ENCODE data around the gene HSPE1.
"Not testable (repeated sequence)": the region's sequence is repeated elsewhere in the genome, so short reads cannot be mapped to it uniquely, and the experiment has no call there.

Gene HSPE1

DNA sequence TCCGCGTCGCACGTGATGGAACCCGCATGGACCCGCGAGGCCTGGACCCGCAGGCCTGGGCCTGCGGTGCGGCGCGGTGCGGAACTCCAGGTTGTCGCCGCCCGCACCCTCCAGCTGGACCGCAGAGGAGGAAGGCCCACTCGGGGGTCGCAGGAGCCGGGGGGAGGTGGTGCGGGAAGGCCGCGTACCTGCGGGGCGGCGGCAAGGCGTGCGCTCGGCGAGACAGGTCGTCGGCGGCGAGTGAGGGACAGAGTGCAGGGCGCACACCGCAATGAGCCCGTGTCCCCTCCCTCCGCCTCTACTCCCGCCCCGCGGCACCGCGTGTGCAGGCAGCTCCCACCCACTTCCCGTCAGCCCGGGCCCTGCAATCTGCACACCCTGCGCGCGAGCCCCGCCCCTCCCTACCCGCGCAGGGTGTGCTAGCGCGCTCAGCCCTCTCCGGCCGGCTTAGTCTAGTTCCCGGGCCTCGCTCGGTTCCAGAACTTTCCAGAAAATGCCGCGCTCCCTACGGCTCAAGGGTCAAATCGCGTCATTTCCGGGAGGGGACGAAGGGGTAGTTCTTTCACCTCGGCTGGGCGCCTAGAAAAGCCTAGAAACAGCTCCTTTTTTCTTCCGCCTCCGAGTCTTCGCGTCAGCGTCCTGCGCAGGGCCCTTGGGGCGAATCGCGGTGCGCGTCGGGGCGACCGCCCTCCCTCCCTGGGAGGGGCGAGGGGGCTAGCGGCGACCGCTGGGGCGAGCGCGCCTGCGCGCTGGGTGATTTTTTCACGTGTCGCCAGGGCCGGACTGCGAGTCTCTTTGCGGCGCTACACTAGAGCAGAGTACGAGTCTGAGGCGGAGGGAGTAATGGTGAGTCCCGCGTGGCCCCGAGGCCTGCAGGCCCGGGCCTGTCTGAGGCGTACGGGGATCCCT is at the start of gene HSPE1, which contains the start of gene HSPD1:
Gene HSPE1, plus strand, starts transcription at position 786 of the 909 bp plus-strand sequence. Its CDS starts 58 bp downstream, at position 844.
Gene HSPD1, minus strand, starts transcription at position 247 of the 909 bp plus-strand sequence. CDS start 992 bp downstream, outside the sequence.
- peak; percentile 95 to 100 (median 98) for DNase-seq
- intact Hi-C loops (cut with DNase I) = loop anchor here (1.0 to 10.0 kb wide), 4 partner anchors 17 to 205 kb away; partner anchors contain the start of genes COQ10B, MARS2, MOB4 and SF3B1

DNA sequence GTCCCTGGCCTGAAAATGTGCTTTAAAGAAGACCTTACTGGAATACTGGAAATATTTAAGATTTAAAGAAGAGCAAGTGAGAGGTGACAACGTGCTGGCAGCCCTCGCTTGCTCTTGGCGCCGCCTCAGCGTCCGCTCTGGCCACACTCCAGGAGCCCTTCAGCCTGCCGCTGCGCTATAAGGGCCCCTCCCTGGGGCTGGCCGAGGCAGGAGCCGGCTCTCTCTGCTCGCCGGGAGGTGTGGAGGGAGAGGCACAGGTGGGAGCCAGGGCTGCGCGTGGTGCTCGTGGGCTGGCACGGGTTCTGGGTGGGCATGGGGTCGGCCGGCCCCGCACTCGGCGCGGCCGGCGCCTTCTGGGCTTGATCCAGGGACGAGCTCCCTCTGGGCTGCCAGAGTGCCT is 49.7 kb upstream of the HSPE1 start:
- intact Hi-C loops (cut with DNase I) = loop anchor here (5.0 kb wide), 1 partner anchor 257 kb away; the partner anchor contains the start of gene MARS2
- DNase-seq = peak in 1 of 42 donors; percentile 10

DNA sequence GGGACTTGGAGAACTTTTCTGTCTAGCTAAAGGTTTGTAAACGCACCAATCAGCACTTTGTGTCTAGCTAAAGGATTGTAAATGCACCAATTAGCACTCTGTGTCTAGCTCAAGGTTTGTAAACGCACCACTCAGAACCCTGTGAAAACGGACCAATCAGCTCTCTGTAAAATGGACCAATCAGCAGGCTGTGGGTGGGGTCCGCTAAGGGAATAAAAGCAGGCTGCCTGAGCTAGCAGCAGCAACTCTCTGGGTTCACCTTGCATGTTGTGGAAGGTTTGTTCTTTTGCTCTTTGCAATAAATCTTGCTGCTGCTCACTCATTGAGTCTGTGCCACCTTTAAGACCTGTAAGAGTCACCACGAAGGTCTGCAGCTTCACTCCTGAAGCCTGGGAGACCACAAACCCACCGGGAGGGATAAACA is 49.2 kb upstream of the HSPE1 start:
- intact Hi-C loops (cut with DNase I) = loop anchor here (5.0 kb wide), 1 partner anchor 256 kb away; the partner anchor contains the start of gene MARS2
- DNase-seq = not testable (repeated sequence)

DNA sequence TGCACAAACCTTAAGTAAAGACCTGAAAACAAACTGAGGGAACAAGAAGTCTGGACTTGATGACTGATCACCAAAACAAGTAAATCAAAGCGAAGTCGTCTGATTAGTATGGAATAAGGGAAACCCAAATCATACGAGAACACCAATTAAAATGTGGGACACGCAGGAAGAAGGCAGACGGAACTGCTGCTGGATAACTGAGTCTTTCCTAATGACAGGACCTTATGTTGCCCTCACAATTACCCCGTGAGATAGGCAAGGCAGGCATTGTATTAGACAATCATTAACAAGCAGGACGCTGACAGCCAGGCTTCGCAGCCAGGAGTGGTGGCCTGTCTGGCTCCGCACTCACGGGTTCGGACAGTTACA is 47.4 kb upstream of the HSPE1 start:
- intact Hi-C loops (cut with DNase I) = loop anchor here (1.0 to 5.0 kb wide), 2 partner anchors 47 to 255 kb away; partner anchors contain the start of genes HSPD1 and MARS2
- DNase-seq = no peak

GRCh38 chr2:197453123-197453913 is 46.9 kb upstream of the HSPE1 start, which contains the start of gene COQ10B:
Gene COQ10B, plus strand, starts transcription at chr2:197453552. Its CDS starts 9 bp downstream, at chr2:197453561.
- intact Hi-C loops (cut with DNase I) = loop anchor here (1.0 to 5.0 kb wide), 2 partner anchors 46 to 254 kb away; partner anchors contain the start of genes HSPD1 and MARS2
- DNase-seq = peak; percentile 98 to 100 (median 100)

DNA sequence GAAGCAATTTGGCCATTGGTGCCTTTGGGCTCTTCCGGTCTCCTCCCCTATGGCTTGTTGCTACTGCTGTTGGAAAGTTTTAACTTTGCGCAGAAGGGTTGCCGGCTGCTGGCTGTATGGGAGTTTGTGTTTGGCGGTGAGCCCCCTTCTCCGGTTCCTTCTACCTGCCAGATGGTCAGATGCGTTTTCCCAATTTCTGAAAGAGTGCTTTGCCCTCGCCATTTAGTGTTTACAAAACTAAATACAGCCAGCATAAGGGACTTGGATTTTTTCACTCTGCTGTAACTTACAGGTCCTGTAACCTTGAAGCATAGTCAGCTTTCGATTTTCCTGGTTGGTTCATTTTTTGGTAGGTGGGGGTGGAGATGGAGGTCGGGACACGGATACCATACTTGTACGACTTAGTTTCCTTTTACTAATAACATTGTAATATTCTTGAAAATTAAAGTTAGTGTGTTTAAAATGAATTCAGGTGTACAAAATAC is 46.2 kb upstream of the HSPE1 start:
- peak in 2 of 42 donors; percentile 57 to 58 for DNase-seq

DNA sequence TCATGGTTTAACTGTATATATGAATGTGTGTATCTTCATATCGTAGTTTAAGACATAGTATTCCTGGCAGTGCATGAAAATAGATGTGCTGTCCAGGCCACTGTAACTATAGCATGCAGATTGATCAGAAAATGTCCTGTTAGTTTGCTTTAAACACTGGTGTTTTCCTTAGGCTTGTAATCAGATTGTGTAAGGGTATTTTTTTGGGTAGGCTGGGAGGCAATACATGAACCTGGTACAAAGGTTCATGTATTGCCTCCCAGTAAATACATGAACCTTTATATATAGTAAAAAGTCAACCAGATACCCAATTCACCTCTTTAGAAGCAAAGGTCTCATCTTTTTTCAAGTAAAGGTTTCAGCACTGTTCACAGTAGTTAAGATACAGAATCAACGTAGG is 45.3 kb upstream of the HSPE1 start:
- no peak for DNase-seq
- intact Hi-C loops (cut with DNase I) = loop anchor here (5.0 kb wide), 1 partner anchor 252 kb away; the partner anchor contains the start of gene MARS2

More for the DNA sequence above, 46.2 kb upstream of the HSPE1 start:
- intact Hi-C loops (cut with DNase I) = loop anchor here (1.0 to 5.0 kb wide), 2 partner anchors 45 to 253 kb away; partner anchors contain the start of genes HSPD1 and MARS2

DNA sequence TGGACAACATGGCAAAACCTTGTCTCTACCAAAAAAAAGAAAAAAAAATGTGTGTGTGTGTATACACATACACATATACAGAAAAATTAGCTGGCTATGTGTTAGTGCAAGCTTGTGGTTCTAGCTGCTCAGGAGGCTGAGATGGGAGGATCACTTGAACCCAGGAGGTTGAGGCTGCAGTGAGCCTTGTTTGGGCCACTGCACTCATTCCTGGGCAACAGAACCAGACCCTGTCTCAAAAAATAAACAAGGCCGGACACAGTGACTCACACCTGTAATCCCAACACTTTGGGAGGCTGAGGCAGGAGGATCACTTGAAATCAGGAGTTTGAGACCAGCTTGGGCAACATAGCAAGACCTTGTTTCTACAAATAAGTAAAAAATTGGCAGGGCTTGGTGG is 44.8 kb upstream of the HSPE1 start:
- no peak for DNase-seq
- intact Hi-C loops (cut with DNase I) = no loop called here

GRCh38 chr2:197460649-197461048 is 39.5 kb upstream of the HSPE1 start:
- intact Hi-C loops (cut with DNase I) = no loop called here
- no peak for DNase-seq

DNA sequence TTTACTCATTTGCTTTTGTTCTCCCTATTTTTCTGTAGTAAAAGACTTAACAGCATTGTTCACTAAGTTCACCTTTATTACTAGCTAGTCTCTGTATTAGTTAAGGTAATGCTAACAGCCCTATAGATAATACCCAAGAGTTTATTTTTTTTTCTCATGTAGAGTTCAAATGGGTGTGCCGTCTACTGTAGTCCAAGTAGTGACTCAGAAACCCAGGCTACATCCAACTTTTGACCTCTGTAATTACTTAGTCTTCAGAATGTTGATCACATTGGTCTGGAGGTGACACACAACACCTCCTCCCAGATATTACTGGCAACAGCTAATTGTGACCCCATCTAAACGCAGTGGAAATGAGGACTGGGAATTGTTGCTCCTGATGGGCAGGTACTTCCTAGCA is 39.1 kb upstream of the HSPE1 start:
- no peak for DNase-seq
- intact Hi-C loops (cut with DNase I) = no loop called here

- intact Hi-C loops (cut with DNase I) = no loop called here
- peak in 1 of 42 donors; percentile 6 for DNase-seq
Observed at GRCh38 chr2:197464175-197464574, 36.0 kb upstream of the HSPE1 start.

DNA sequence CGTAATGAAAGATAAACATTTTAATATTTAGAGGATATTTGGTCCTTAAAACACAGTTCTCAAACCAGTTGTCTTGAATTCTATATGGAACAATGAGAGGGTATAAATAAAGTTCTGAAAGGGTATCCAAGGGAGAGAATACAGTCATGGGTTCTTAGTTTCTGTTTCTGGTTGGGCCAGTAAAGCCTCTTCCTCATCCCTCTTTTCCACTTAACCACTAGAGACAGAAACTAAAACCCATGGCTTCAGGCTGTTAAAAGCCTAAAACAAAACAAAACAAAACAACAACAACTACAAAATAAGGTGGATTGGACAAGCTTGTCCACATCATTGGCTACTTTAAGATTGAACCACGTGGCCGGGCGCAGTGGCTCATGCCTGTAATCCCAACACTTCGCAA is 28.0 kb upstream of the HSPE1 start:
- DNase-seq = no peak
- intact Hi-C loops (cut with DNase I) = no loop called here

DNA sequence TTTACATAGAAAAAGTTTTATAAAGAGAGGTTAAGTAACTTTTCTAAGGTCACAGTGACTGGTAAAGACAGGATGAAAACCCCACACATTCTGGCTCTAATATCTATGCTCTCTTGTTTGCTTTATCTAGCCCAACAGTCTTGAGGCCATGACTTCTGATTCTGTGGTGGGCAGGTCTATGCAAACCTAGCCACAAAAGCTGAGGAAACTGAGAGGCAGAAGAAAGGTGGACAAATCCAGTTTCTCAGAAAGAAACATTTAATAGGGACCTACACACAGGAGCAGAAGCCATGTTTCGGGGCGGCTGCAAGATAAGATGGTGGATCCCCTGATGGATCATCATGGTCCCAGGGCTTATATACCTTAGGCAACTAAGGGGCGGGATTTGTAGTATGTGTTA is 22.4 kb upstream of the HSPE1 start:
- intact Hi-C loops (cut with DNase I) = no loop called here
- no peak for DNase-seq

- intact Hi-C loops (cut with DNase I) = no loop called here
- no peak for DNase-seq
Observed at GRCh38 chr2:197480165-197481036, 19.8 kb upstream of the HSPE1 start.

DNA sequence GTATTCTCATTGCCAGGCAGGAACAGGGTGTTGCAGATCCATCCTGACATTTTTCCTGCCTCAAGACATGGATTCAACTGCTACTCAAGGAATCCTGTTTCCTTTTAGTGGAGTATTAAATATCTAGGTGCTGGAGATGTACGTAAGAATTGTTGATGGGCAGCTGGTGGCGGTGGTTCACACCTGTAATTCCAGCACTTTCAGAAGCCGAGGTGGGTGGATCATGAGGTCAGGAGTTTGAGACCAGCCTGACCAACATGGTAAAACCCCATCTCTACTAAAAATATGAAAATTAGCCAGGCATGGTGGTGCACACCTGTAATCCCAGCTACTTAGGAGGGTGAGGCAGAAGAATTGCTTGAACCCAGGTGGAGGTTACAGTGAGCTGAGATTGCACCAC is 15.9 kb upstream of the HSPE1 start:
- DNase-seq; intact Hi-C loops (cut with DNase I): not testable (repeated sequence)

DNA sequence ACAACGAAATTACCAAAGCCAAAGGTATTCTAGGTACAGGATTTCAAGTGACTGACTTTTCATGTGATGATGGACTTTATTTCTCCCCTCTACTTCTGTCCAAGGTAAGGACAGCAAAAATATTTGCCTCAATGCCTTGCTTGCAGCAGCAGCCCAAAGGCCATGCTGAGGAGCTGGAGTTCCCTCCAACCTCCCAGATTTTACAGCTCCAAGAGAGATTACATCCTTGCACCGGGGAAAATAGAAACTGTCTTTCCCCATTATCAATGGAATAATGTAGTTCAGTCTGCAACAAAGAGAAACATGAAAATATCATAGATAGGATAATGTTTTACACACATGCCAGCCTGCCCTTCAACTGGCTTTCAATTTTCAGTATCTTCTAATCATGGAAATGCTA is 14.0 kb upstream of the HSPE1 start:
- DNase-seq = no peak
- intact Hi-C loops (cut with DNase I) = no loop called here

GRCh38 chr2:197487385-197487784 is 12.8 kb upstream of the HSPE1 start:
- intact Hi-C loops (cut with DNase I) = no loop called here
- no peak for DNase-seq

Measured in head of caudate nucleus (tissue), 42 donors.